Vagina (tissue), 2 donors: ENCODE measurements around the gene PLEKHG2. TPM values are rescaled to one million over a fixed set of nuclear protein-coding genes. Genes with fewer than 3 reads are reported as not detected.

Experiments
- DNase-seq, 2 donors: peaks; one replicate each; pipeline ENCODE4 v3.0.0-alpha.2; 2017; ENCODE audit errors: extremely low spot score in 2 of 2
- H3K27ac ChIP-seq: fragments of 200-600 bp; sonication (generic); one replicate; pipeline ENCODE4 v1.5.1; 2019
- H3K27me3 ChIP-seq: fragments of 200-600 bp; sonication (generic); one replicate; pipeline ENCODE4 v1.5.1; 2019
- H3K36me3 ChIP-seq, 2 donors: fragments of 200-600 bp; sonication (generic); one replicate each; pipeline ENCODE4 v1.5.1; 2017 to 2019
- H3K4me1 ChIP-seq: fragments of 200-600 bp; sonication (generic); one replicate; pipeline ENCODE4 v1.5.1; 2019
- H3K4me3 ChIP-seq, 2 donors: fragments of 200-600 bp; sonication (generic); 1 replicate in 1 of 2; 2 replicates in 1 of 2; pipeline ENCODE4 v1.5.1; 2016 to 2019
- H3K9me3 ChIP-seq: fragments of 200-600 bp; sonication (generic); one replicate; pipeline ENCODE4 v1.5.1; 2019
- POLR2A ChIP-seq, 2 donors: fragments of 450-650 bp; IDR thresholded peaks; one replicate each; pipeline ENCODE4 v1.6.1; 2017; ENCODE audit warnings: antibody characterized with exemption in 2 of 2, mild to moderate bottlenecking in 2 of 2, moderate library complexity in 2 of 2
- POLR2AphosphoS5 ChIP-seq, 2 donors: sonication (generic); formaldehyde crosslinking; IDR thresholded peaks; one replicate each; pipeline ENCODE4 v1.9.0; 2017; ENCODE audit warnings: antibody characterized with exemption in 2 of 2, mild to moderate bottlenecking in 2 of 2, low read depth in 1 of 2; ENCODE audit not compliant: insufficient read depth in 1 of 2
- intact Hi-C: fragments of 100-400 bp; cut with DNase I; formaldehyde crosslinking; loops from one replicate; pipeline ENCODE4 v1.15.1; 2023
- total RNA-seq: library from RNA; depleted of rRNA; stranded (reverse); fragments of >200 nt; gene quantifications from one replicate; pipeline ENCODE4 v1.2.3, GENCODE V29; 2016
- TF ChIP-seq, protein P1 (sequence below), 3 experiments: fragments of 450-650 bp in 2 of 3; fragments of 200-600 bp in 1 of 3; sonication (generic) in 1 of 3; IDR thresholded peaks; one replicate each; pipeline ENCODE4 v1.5.1; 2017 to 2019; ENCODE audit warnings: antibody characterized with exemption in 3 of 3, mild to moderate bottlenecking in 2 of 3, moderate library complexity in 2 of 3

The PLEKHG2 gene
- total RNA-seq, 1 donor from 2014 or later = 18.9 TPM

DNA sequence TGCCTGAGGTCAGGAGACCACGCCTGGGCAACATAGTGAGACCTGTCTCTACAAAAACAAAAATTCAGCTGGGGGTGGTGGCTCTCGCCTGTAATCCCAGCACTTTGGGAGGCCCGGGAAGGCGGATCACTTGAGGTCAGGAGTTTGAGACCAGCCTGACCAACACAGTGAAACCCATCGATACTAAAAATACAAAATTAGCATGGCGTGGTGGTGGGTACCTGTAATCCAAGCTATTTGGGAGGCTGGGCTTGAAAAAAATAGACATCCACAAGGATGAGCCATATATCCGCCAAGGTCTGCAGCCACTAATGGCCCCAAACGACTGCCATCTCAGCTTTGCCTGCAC is 20.2 kb downstream of the PLEKHG2 start:
- no peaks in the 10 kb centered on the region for H3K27me3 ChIP-seq
- no peak for DNase-seq
- no peak overlapping the region for H3K4me3 ChIP-seq
- intact Hi-C loops = no loop called here
- no peak for TF ChIP-seq POLR2A (IDR thresholded peaks at IDR 0.05)
- TF ChIP-seq, protein P1, sequence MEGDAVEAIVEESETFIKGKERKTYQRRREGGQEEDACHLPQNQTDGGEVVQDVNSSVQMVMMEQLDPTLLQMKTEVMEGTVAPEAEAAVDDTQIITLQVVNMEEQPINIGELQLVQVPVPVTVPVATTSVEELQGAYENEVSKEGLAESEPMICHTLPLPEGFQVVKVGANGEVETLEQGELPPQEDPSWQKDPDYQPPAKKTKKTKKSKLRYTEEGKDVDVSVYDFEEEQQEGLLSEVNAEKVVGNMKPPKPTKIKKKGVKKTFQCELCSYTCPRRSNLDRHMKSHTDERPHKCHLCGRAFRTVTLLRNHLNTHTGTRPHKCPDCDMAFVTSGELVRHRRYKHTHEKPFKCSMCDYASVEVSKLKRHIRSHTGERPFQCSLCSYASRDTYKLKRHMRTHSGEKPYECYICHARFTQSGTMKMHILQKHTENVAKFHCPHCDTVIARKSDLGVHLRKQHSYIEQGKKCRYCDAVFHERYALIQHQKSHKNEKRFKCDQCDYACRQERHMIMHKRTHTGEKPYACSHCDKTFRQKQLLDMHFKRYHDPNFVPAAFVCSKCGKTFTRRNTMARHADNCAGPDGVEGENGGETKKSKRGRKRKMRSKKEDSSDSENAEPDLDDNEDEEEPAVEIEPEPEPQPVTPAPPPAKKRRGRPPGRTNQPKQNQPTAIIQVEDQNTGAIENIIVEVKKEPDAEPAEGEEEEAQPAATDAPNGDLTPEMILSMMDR (IDR thresholded peaks at IDR 0.05) = no peak
- no peak for TF ChIP-seq POLR2AphosphoS5 (IDR thresholded peaks at IDR 0.05; ENCODE audit: insufficient read depth in 1 of 2, low read depth in 1 of 2)
- H3K27ac ChIP-seq = no peak overlapping the region
- H3K9me3 ChIP-seq = no peaks in the 10 kb centered on the region
- H3K4me1 ChIP-seq = peaks cover 56% of the 10 kb centered on the region
- H3K36me3 ChIP-seq = peaks cover 7 to 40% of the 10 kb centered on the region in 2 donors

DNA sequence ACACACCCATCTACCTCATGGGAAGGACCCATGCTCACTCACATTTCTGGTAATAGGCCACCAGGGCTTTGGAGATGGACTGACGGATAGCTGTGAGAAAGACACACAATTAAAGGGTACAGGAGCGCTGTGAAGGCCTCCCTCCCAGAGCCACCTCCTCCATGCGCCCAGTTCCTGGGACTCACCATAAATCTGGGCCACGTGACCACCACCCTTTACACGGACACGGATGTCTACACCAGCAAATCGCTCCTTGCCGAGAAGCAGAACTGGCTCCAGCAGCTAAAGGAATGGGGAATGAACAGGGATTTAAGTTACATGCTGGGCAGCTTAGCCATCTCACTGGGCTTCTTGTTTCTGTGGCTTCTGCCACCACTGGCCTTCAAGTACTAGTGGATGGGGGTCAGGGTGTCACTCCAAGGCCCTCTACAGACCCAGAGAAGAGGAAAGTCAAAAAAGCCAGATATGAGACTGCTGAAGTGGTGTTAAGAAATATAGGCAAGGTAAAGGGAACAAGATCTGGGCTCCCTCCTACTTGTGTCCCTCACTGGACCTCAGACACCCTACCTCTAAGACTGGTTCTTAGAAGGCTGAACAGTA is 21.1 kb downstream of the PLEKHG2 start:
- Histone ChIP-seq H3K36me3 (peaks cover 7 to 40% of the 10 kb centered on the region in 2 donors), H3K27me3 (no peaks in the 10 kb centered on the region), H3K4me1 (peaks cover 50% of the 10 kb centered on the region), H3K27ac (peak overlapping the region; percentile 75), H3K9me3 (no peaks in the 10 kb centered on the region), H3K4me3 (no peak overlapping the region)
- intact Hi-C loops = no loop called here
- TF ChIP-seq, protein P1 (IDR thresholded peaks at IDR 0.05) = no peak
- TF ChIP-seq POLR2AphosphoS5 (IDR thresholded peaks at IDR 0.05; ENCODE audit: insufficient read depth in 1 of 2, low read depth in 1 of 2) = no peak
- no peak for TF ChIP-seq POLR2A (IDR thresholded peaks at IDR 0.05)
- DNase-seq = no peak

DNA sequence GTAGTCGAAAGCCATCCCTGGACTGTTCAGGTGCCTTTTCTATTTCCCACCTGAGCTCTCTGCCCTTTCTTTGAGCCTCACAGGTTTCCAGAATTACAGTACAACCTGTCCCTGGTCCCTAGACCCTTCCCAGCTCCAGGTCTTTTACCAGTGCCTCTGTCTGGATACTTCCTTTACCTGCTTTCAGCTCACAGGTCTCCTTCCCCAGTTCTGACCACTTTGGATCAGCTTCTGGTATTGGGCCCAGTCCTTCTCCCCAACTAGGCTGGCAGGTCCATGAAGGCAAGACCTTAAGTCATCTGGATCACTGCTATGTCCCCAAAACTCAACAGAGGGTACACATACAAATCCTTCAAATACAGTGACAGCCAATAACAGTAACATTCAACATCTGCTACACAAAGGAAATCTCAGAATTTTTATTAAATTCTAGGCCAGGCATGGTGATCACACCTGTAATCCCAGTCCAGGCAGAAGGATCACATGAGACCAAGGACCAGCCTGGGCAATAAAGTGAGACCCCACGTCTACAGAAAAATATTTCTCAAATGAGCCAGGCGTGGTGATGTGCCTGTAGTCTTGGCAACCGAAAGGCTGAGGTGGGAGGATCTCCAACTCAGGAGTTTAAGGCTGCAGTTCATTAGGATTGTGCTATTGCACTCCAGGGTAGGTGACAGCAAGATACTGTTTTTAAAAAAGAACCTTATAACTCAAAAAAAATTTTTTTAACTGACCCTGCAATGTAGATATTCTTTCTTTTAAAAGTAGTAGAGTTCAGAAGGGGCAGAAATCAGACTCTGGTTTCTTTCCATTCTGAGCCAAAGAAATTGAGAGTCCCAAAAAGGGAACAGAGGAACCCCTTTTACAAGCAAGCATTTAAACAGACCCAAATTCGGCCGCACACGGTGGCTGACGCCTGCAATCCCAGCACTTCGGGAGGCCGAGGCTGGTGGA is 21.9 kb downstream of the PLEKHG2 start:
- H3K4me3 ChIP-seq = peak overlapping the region; percentile 74 to 86
- no peaks in the 10 kb centered on the region for H3K27me3 ChIP-seq
- H3K9me3 ChIP-seq = no peaks in the 10 kb centered on the region
- DNase-seq = no peak
- peak overlapping the region; percentile 75 for H3K27ac ChIP-seq
- peaks cover 43% of the 10 kb centered on the region for H3K4me1 ChIP-seq
- intact Hi-C loops = no loop called here
- H3K36me3 ChIP-seq = peaks cover 7 to 40% of the 10 kb centered on the region in 2 donors
- TF ChIP-seq POLR2AphosphoS5 (IDR thresholded peaks at IDR 0.05; ENCODE audit: insufficient read depth in 1 of 2, low read depth in 1 of 2) = no peak
- TF ChIP-seq, protein P1 (IDR thresholded peaks at IDR 0.05) = no peak

DNA sequence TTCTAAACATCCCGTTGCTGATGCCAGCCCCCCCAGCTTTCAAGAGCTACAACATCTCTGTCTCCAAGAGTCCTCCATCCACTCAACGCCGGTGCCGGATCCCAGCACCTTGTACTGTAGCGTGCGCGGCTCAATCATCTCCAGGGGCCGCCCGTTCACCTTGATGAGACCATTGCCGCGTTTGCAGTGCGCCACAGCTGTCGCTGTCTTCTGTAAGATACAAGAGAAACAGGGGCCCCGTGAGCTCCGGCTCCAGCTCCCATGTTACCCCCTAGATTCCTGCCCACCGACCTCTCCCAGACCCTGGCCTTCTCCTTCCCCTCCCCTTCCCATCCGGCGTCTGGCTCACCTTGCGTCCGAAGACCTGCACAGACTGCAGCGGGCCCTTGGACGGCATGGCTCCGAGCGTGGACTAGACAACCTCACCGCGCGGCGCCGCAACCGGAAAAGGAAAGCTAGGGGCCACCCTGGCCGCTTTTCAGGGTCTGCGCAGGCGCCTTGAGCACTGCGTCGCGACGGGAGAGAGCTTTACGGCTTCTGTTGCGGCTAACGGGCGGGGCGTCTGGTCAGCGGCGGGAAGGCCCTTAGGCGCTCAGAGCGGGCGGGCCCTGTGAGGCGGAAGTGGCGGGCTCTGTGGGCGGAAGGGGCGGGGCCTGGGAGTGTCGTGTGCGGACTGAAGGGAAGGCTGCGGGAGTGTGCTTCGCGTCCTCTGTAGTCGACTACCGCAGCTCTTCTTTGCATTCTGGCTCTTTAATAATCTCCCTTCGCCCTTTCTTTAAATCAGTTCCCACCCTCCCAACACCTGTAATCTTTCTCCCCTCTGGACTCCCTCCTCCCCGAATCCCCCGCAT is 23.3 kb downstream of the PLEKHG2 start, which contains the start of gene RPS16:
Gene RPS16, minus strand, starts transcription at position 451 of the 851 bp plus-strand sequence. Its CDS starts 54 bp downstream, at position 397.
- Histone ChIP-seq H3K36me3 (peaks cover 7 to 40% of the 10 kb centered on the region in 2 donors), H3K9me3 (no peaks in the 10 kb centered on the region), H3K4me1 (peaks cover 43% of the 10 kb centered on the region), H3K27ac (peak within 1 kb of the TSS; percentile 75), H3K4me3 (peak within 1 kb of the TSS; percentile 74 to 86), H3K27me3 (no peaks in the 10 kb centered on the region)
- peak in 1 of 2 donors; percentile 98 for DNase-seq
- TF ChIP-seq POLR2AphosphoS5 (IDR thresholded peaks at IDR 0.05; ENCODE audit: insufficient read depth in 1 of 2, low read depth in 1 of 2) (peak; percentile 99), POLR2A (IDR thresholded peaks at IDR 0.05) (peak in 1 of 2 donors; percentile 70)
- TF ChIP-seq, protein P1 (IDR thresholded peaks at IDR 0.05) = peak in 1 of 3 experiments; percentile 21
- intact Hi-C loops = no loop called here
